SU-DHL-6 (cell line): ENCODE data around the gene SLC4A5.

ENCODE experiments used
- H2AFZ ChIP-seq: fragments of 200-600 bp; sonication (generic); 2 replicates; pipeline ENCODE4 v1.6.1; 2014; ENCODE audit warnings: low read depth, mild to moderate bottlenecking, moderate library complexity, mixed read lengths, antibody characterized with exemption, low read length; ENCODE audit not compliant: severe bottlenecking
- H3F3A ChIP-seq: fragments of 200-600 bp; shearing (Covaris generic); 2 replicates; pipeline ENCODE4 v1.6.0; 2016; ENCODE audit warnings: antibody characterized with exemption, mild to moderate bottlenecking; ENCODE audit not compliant: insufficient read depth
- H3K27ac ChIP-seq: fragments of 200-600 bp; sonication (generic); 2 replicates; pipeline ENCODE4 v1.5.1; 2016; ENCODE audit warnings: low read depth, mild to moderate bottlenecking, low read length, moderate library complexity, mixed read lengths
- H3K27me3 ChIP-seq: fragments of 200-600 bp; sonication (generic), shearing (Covaris generic); 2 replicates; pipeline ENCODE4 v1.6.0; 2014; ENCODE audit warnings: mild to moderate bottlenecking, low read length
- H3K36me3 ChIP-seq: fragments of 200-600 bp; sonication (generic); 2 replicates; pipeline ENCODE4 v1.6.1; 2014; ENCODE audit warnings: mild to moderate bottlenecking, low read length, mixed read lengths
- H3K4me2 ChIP-seq: fragments of 300-600, 200-600 bp; shearing (Covaris generic), sonication (generic); 2 replicates; pipeline ENCODE4 v1.6.0; 2014; ENCODE audit warnings: low read length, low read depth, mild to moderate bottlenecking; ENCODE audit not compliant: poor library complexity, severe bottlenecking
- H3K4me3 ChIP-seq: fragments of 200-600 bp; sonication (generic); 2 replicates; pipeline ENCODE4 v1.5.1; 2014; ENCODE audit warnings: antibody characterized with exemption, low read length, mild to moderate bottlenecking, mixed read lengths; ENCODE audit not compliant: insufficient read depth, poor library complexity, severe bottlenecking
- H3K79me2 ChIP-seq: fragments of 200-600 bp; sonication (generic); 2 replicates; pipeline ENCODE4 v1.6.1; 2014; ENCODE audit warnings: mild to moderate bottlenecking, low read length, moderate library complexity; ENCODE audit not compliant: insufficient read depth
- H3K9ac ChIP-seq: fragments of 200-600 bp; sonication (generic); 2 replicates; pipeline ENCODE4 v1.7.0; 2014; ENCODE audit warnings: mild to moderate bottlenecking, low read length
- H3K9me2 ChIP-seq: fragments of 200-600 bp; sonication (generic); replicated peaks from 2 replicates; pipeline ENCODE4 v1.6.1; 2014; ENCODE audit warnings: low read length; ENCODE audit not compliant: insufficient read depth
- H3K9me3 ChIP-seq: fragments of 200-600 bp; sonication (generic); 2 replicates; pipeline ENCODE4 v1.6.1; 2014; ENCODE audit warnings: low read length, mixed read lengths; ENCODE audit not compliant: insufficient read depth
- H4K20me1 ChIP-seq: fragments of 200-600 bp; sonication (generic); 2 replicates; pipeline ENCODE4 v1.6.1; 2014; ENCODE audit warnings: low read depth, mild to moderate bottlenecking, antibody characterized with exemption, low read length, moderate library complexity, mixed read lengths
- CTCF ChIP-seq: fragments of 200-600 bp; sonication (generic); IDR thresholded peaks from one replicate; pipeline ENCODE4 v1.5.1; 2017; ENCODE audit warnings: antibody characterized with exemption, mild to moderate bottlenecking, low read length, moderate library complexity; ENCODE audit not compliant: insufficient read depth, poor library complexity, severe bottlenecking
- EZH2phosphoT487 ChIP-seq: fragments of 200-600 bp; sonication (generic), shearing (Covaris generic); conservative IDR thresholded peaks from 2 replicates; pipeline ENCODE4 v1.6.1; 2018; ENCODE audit warnings: mild to moderate bottlenecking, antibody characterized with exemption, low read length, moderate library complexity, mixed read lengths

The SLC4A5 gene

GRCh38 chr2:74199275-74199701 is 143.9 kb downstream of the SLC4A5 start:
- peaks cover 57% of the 10 kb centered on the region for H3K79me2 ChIP-seq
- H3K9me3 ChIP-seq = no peaks in the 10 kb centered on the region
- no peak overlapping the region for H2AFZ ChIP-seq
- H3K27ac ChIP-seq = peak overlapping the region; percentile 88
- H3K9ac ChIP-seq = peak overlapping the region; percentile 95
- H3K36me3 ChIP-seq = peaks cover 8% of the 10 kb centered on the region; the same call in 1 of the 2 replicates
- H3K4me2 ChIP-seq = peak overlapping the region; percentile 85
- H3K27me3 ChIP-seq = no peaks in the 10 kb centered on the region
- peak overlapping the region; percentile 89 for H3K4me3 ChIP-seq
- H3K9me2 ChIP-seq = no peaks in the 10 kb centered on the region
- peaks cover 18% of the 10 kb centered on the region for H4K20me1 ChIP-seq
- TF ChIP-seq EZH2phosphoT487 = no peak
- TF ChIP-seq CTCF = no peak
- H3F3A ChIP-seq = peaks cover 5% of the 10 kb centered on the region; the same call in 1 of the 2 replicates

DNA sequence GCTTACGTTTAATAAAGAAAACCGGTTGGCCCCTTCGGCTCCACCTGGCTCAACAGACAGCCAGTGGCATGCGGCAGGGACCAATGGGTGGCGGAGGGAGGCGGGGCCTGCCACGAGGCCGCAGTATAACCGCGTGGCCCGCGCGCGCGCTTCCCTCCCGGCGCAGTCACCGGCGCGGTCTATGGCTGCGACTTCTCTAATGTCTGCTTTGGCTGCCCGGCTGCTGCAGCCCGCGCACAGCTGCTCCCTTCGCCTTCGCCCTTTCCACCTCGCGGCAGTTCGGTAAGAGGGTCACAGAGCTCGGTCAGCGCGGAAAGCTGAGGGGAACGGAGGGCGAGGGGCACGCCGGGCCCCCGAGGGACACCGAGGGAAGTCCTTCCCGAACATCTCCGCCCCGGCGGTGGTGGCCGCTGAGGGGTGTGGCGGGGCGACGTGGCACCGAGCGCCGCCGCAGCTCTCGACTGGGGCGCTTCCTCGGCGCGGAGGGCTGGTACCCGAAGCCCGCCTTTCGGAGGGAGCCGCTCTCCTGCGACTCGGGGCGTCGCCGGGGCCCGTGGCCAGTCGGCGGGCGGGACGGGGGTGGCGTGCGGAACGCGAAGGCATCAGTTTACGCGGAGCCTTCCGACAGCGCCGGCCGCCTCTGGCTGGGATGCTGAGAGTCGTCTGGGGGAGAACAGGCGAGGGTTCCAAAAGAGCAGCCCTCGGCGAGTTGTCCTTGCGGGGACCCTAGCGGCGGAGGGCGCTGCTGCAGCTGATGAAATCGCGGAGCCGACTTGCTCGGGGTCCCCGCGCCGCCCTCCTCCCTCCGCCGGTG is 144.5 kb downstream of the SLC4A5 start, which contains the start of gene MTHFD2:
Gene MTHFD2 (plus strand): TSS at position 155 of the 814 bp plus-strand sequence. CDS start 27 bp downstream, at position 182.
- H3K9ac ChIP-seq = peak within 1 kb of the TSS; percentile 95
- peak within 1 kb of the TSS; percentile 88 for H3K27ac ChIP-seq
- H3K9me2 ChIP-seq = no peaks in the 10 kb centered on the region
- peak within 1 kb of the TSS; percentile 85 for H3K4me2 ChIP-seq
- H3K4me3 ChIP-seq = peak within 1 kb of the TSS; percentile 89
- peaks cover 8% of the 10 kb centered on the region; the same call in 1 of the 2 replicates for H3K36me3 ChIP-seq
- H3K27me3 ChIP-seq = no peaks in the 10 kb centered on the region
- H3F3A ChIP-seq = peaks cover 5% of the 10 kb centered on the region; the same call in 1 of the 2 replicates
- H4K20me1 ChIP-seq = peaks cover 15% of the 10 kb centered on the region
- peaks cover 51% of the 10 kb centered on the region for H3K79me2 ChIP-seq
- peak within 1 kb of the TSS; percentile 79 for H2AFZ ChIP-seq
- TF ChIP-seq EZH2phosphoT487 = no peak
- TF ChIP-seq CTCF = peak; percentile 50
- no peaks in the 10 kb centered on the region for H3K9me3 ChIP-seq

GRCh38 chr2:74198023-74198460 is 145.2 kb downstream of the SLC4A5 start:
- Histone ChIP-seq H3K4me2 (peak overlapping the region; percentile 85), H3K36me3 (peaks cover 3% of the 10 kb centered on the region; the same call in 1 of the 2 replicates), H3K4me3 (peak overlapping the region; percentile 19), H3K9me2 (no peaks in the 10 kb centered on the region), H3F3A (peaks cover 5% of the 10 kb centered on the region; the same call in 1 of the 2 replicates), H2AFZ (peak overlapping the region; percentile 79), H3K9me3 (no peaks in the 10 kb centered on the region), H3K27me3 (no peaks in the 10 kb centered on the region), H4K20me1 (peaks cover 15% of the 10 kb centered on the region), H3K79me2 (peaks cover 45% of the 10 kb centered on the region), H3K27ac (peak overlapping the region; percentile 40; the same call in 1 of the 2 replicates), H3K9ac (peak overlapping the region; percentile 95)
- no peak for TF ChIP-seq CTCF
- no peak for TF ChIP-seq EZH2phosphoT487
